ENCODE measurements around the gene TXNRD1. TPM values are rescaled to one million over a fixed set of nuclear protein-coding genes. Genes with fewer than 3 reads are reported as not detected.

Gene TXNRD1
- total RNA-seq, result 10 to 100 TPM; 23.4 to 43.2 (median 35.6) TPM

- DNase-seq (ENCODE audit: low spot score in 2 of 2), result peak; percentile 69 to 95
- TF ChIP-seq POLR2A (IDR thresholded peaks at IDR 0.05), result no peak
- TF ChIP-seq, protein P1, sequence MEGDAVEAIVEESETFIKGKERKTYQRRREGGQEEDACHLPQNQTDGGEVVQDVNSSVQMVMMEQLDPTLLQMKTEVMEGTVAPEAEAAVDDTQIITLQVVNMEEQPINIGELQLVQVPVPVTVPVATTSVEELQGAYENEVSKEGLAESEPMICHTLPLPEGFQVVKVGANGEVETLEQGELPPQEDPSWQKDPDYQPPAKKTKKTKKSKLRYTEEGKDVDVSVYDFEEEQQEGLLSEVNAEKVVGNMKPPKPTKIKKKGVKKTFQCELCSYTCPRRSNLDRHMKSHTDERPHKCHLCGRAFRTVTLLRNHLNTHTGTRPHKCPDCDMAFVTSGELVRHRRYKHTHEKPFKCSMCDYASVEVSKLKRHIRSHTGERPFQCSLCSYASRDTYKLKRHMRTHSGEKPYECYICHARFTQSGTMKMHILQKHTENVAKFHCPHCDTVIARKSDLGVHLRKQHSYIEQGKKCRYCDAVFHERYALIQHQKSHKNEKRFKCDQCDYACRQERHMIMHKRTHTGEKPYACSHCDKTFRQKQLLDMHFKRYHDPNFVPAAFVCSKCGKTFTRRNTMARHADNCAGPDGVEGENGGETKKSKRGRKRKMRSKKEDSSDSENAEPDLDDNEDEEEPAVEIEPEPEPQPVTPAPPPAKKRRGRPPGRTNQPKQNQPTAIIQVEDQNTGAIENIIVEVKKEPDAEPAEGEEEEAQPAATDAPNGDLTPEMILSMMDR (IDR thresholded peaks at IDR 0.05), result peak in 1 of 3 donors; percentile 2
- WGBS, 2 donors, result 10 to 11% methylated on average over 57 to 65 of the region's 71 CpGs
- H3K4me3 ChIP-seq (ENCODE audit: low read depth, poor library complexity, severe bottlenecking), result peak within 1 kb of the TSS; percentile 26
- intact Hi-C loops (cut with DNase I; ENCODE audit: low total_unique reads), result loop anchor here (5.0 kb wide), 1 partner anchor 142 kb away; no protein-coding TSS in a partner anchor
These were observed at the start of gene TXNRD1 for GRCh38 chr12:104215638-104216297. TSS of gene TXNRD1 (plus strand) at chr12:104215779. CDS start at chr12:104215803, 24 bp downstream.

DNA sequence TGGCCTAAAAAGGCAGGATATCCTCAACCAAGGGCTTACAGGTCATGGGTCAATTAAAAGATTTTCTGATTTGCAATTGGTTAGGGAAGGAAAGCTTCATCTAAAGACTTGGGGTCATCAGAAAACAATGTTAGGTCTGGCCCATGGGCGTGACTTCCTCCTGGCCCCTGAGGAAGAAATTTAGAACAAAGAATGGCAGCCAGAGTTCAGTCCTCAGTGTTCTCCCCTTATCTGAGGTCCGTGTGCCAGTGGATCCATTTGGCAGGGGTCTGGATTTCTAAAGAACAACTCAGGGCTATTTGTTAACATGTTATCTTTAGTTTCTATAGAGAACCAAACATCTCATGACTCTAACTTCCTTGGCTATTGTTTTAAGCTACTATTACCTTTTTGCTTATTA is 49.8 kb upstream of the TXNRD1 start:
- TF ChIP-seq, protein P1 (IDR thresholded peaks at IDR 0.05), result no peak
- TF ChIP-seq POLR2A (IDR thresholded peaks at IDR 0.05), result no peak
- H3K4me3 ChIP-seq (ENCODE audit: low read depth, poor library complexity, severe bottlenecking), result no peak overlapping the region
- WGBS, 2 donors, result 78 to 83% methylated on average over 2 of the region's 2 CpGs
- DNase-seq (ENCODE audit: low spot score in 2 of 2), result no peak
- intact Hi-C loops (cut with DNase I; ENCODE audit: low total_unique reads), result no loop called here

DNA sequence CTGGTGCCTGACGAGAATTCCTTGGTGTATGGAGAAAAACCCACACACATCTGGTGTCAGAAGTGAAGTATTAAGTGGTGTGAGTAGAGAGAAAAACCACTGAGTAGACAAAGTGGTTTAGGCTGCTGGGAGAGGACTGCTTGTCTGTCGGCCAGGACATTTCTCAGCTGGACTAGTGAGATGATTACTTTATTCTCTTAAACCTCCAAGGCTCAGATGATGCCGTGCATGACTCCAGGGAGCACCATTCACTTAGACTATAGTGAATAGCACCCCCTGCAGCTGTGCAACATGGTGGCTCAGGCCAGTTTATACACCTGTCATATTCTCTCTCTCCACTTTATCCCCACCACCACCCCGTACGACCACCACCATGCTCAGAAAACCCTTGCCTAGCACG is 49.1 kb upstream of the TXNRD1 start:
- intact Hi-C loops (cut with DNase I; ENCODE audit: low total_unique reads), result no loop called here
- TF ChIP-seq, protein P1 (IDR thresholded peaks at IDR 0.05), result no peak
- no peak for TF ChIP-seq POLR2A (IDR thresholded peaks at IDR 0.05)
- no peak for DNase-seq (ENCODE audit: low spot score in 2 of 2)
- 83 to 85% methylated on average over 6 of the region's 6 CpGs for WGBS, 2 donors
- H3K4me3 ChIP-seq (ENCODE audit: low read depth, poor library complexity, severe bottlenecking), result no peak overlapping the region

DNA sequence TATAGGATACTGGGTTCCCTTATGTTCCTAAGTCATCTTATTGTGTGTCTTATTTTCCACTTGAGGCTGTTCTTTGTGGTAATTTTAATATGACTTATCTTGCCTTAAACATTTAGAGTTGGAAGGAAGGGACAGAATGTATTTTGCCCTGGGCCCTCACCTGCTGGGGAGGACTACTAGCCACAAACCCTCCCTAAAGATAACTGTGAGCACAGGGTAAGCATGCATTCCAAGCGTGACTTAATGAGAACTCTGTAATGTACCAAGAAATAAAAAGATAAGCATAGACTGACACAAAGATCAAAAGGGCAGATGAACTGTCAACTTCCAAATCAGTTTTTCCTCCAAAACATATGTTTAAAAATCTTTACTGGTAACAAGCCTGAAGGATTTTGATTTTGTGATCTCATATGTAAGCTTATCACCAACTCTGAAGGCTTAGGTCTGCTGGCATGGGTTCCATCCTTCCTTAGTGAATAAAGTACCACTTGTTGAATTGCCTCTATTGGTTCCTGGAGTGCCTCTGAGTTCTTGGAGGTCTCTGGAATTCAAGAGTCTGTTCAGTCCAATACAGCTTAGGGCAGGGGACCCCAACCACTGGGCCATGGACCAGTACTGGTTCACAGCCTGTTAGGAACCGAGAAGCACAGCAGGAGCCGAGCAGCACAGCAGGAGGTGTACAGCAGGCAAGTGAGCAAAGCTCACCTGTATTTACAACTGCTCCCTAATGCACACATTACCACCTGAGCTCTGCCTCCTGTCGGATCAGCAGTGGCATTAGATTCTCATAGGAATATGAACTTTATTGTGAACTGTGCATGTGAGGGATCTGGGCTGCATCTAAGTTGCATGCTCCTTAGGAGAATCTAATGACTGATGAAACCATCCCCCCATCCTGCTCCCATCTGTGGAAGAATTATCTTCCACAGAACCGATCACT is 47.8 kb upstream of the TXNRD1 start:
- TF ChIP-seq, protein P1 (IDR thresholded peaks at IDR 0.05), result no peak
- TF ChIP-seq POLR2A (IDR thresholded peaks at IDR 0.05), result no peak
- intact Hi-C loops (cut with DNase I; ENCODE audit: low total_unique reads), result no loop called here
- no peak overlapping the region for H3K4me3 ChIP-seq (ENCODE audit: low read depth, poor library complexity, severe bottlenecking)
- 87 to 92% methylated on average over 5 of the region's 5 CpGs for WGBS, 2 donors
- DNase-seq (ENCODE audit: low spot score in 2 of 2), result no peak

- DNase-seq (ENCODE audit: low spot score in 2 of 2), result peak in 1 of 2 donors; percentile 26
- no peak overlapping the region for H3K4me3 ChIP-seq (ENCODE audit: low read depth, poor library complexity, severe bottlenecking)
- 90 to 91% methylated on average over 5 of the region's 5 CpGs for WGBS, 2 donors
- no peak for TF ChIP-seq POLR2A (IDR thresholded peaks at IDR 0.05)
- TF ChIP-seq, protein P1 (IDR thresholded peaks at IDR 0.05), result no peak
- intact Hi-C loops (cut with DNase I; ENCODE audit: low total_unique reads), result no loop called here
These were observed 47.0 kb upstream of the TXNRD1 start for GRCh38 chr12:104168596-104168995.

All from lower leg skin (tissue), 4 donors.